Measurements from ENCODE around the gene PPP2R2B.

Gene PPP2R2B

DNA sequence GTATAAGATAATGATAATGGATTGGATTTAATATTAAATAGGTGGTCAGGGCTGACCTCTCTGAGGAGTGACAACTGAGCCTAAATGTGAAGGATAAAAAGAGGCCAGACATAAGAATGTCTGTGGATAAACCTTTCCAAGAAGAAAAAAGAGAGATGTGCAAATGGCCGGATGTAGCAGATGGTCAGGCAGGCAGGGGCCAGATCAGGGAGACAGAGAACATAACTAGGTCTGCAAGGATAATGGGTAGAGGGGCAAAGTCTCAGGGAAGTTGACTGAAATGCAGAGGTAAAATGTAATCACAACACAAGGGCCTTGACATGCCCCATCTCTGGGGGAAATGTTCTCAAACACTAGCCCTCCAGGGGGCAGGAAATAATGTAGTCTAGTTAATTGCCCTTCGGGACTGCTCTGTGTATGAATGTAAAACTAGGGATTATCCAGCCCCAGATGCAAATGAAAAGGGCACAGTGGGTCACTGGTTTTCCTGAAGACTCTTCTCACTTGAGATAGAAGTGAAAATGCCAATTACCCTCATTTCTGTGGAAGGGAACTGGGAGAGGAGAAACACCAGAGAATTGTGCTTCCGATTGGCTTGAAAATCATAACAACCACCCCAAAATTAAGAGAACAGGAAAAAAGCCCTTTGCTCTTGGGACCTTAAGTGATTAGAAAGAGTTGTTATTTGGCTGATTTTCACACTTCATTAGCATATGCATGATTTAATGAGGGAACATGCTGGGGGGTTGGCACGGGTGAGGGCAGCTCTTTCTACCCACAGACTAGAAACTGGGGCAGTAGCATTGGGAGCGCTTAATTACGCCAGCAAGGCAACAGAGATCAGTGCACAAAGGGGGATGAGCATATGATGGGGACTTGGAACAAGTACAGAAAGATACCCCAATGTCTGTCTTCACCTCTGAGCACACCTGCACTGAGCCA is 88.6 kb downstream of the PPP2R2B start:
- TF ChIP-seq, protein P1, sequence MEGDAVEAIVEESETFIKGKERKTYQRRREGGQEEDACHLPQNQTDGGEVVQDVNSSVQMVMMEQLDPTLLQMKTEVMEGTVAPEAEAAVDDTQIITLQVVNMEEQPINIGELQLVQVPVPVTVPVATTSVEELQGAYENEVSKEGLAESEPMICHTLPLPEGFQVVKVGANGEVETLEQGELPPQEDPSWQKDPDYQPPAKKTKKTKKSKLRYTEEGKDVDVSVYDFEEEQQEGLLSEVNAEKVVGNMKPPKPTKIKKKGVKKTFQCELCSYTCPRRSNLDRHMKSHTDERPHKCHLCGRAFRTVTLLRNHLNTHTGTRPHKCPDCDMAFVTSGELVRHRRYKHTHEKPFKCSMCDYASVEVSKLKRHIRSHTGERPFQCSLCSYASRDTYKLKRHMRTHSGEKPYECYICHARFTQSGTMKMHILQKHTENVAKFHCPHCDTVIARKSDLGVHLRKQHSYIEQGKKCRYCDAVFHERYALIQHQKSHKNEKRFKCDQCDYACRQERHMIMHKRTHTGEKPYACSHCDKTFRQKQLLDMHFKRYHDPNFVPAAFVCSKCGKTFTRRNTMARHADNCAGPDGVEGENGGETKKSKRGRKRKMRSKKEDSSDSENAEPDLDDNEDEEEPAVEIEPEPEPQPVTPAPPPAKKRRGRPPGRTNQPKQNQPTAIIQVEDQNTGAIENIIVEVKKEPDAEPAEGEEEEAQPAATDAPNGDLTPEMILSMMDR (IDR thresholded peaks at IDR 0.05; ENCODE audit: insufficient read depth, missing control alignments) = no peak
- no peak for FAIRE-seq
- DNase-seq (ENCODE audit: insufficient read length, low spot score) = no peak

DNA sequence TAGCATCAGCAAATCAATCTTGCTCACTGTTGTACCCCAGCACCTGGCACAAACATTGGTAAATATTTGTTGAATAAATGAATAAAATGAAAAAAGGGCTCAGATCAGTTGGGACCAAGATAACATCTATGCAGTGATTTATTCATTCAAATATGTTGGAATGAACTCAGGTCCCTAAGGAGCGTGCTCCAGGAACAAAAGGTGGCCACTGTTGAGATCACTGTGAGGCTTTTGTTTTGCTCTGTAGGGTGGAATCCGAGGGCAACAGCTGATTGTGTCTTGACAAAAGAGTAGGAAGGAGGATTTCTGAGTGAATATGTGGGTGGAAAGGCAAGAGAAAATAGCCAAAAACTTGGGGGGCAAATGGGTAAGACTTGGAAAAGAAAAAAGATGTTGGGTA is 89.7 kb downstream of the PPP2R2B start:
- FAIRE-seq (no peak), DNase-seq (ENCODE audit: insufficient read length, low spot score) (no peak)
- TF ChIP-seq, protein P1 (IDR thresholded peaks at IDR 0.05; ENCODE audit: insufficient read depth, missing control alignments) = no peak

DNA sequence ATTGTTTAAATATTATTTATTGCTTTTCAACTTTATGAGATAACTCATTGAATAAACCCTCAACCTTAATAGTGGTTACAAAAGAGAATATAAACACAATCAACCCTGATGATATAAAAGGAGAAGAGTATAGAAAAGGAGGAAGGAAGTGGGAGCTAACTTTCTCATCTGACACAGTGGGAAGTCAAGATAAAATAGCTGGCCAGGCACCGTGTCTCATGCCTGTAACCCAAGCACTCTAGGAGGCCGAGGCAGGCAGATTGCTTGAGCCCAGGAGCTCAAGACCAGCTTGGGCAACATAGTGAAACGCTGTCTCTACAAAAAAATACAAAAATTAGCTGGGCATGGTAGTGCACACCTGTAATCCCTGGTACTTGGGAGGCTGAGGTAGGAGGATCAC is 93.5 kb downstream of the PPP2R2B start:
- TF ChIP-seq, protein P1 (IDR thresholded peaks at IDR 0.05; ENCODE audit: insufficient read depth, missing control alignments) = no peak
- DNase-seq (ENCODE audit: insufficient read length, low spot score) = no peak
- FAIRE-seq = no peak

DNA sequence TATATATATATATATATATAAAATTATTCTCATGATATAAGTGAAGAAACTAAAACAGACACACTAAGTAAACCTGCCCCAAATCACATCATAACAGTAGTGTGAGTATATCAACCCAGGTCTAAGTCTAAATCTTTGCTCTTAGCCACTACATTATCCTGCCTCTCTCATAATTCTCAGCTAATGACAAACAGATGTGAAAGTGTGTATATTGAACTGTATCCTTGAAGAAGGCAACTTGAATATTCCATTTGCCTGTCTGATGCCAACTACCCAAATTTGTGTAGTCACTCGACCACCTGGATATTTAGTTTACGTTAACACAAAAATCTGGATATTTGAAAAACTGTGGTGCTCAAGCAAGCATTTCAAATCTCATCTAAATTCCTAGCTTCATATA is 97.4 kb downstream of the PPP2R2B start:
- DNase-seq (ENCODE audit: insufficient read length, low spot score) (no peak), FAIRE-seq (no peak)
- TF ChIP-seq, protein P1 (IDR thresholded peaks at IDR 0.05; ENCODE audit: insufficient read depth, missing control alignments) = no peak

DNA sequence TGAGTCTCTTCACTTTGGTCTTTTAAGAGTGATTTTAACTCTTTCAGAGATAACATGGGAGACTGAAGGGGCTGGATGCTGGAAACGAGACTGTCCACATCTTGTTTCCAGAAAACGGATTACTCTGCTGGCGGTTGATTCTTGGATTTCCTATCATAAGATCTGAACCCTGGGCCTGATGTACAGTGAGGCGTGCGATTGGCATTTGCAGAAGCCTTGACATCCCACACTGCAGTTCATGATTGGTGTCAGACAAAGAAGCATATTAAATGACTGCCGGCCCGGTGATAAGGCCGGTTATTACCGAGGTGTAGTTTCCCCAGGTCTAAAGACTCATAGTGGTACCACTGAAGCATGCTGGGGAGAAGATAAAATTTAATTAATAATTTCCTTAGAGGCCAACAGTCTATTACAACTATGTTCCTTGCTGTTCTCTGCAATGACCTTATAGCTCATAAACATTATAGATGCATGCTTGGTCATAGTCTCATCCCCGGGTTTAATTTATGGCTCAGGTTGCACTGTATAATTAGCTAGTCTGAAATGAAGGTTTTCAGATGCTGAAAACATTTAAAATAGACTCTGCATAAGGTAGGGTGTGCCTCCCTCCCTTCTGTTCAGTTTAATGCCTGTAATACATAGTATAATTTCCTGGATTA is 99.2 kb downstream of the PPP2R2B start:
- FAIRE-seq = no peak
- TF ChIP-seq, protein P1 (IDR thresholded peaks at IDR 0.05; ENCODE audit: insufficient read depth, missing control alignments) = no peak
- DNase-seq (ENCODE audit: insufficient read length, low spot score) = no peak

DNA sequence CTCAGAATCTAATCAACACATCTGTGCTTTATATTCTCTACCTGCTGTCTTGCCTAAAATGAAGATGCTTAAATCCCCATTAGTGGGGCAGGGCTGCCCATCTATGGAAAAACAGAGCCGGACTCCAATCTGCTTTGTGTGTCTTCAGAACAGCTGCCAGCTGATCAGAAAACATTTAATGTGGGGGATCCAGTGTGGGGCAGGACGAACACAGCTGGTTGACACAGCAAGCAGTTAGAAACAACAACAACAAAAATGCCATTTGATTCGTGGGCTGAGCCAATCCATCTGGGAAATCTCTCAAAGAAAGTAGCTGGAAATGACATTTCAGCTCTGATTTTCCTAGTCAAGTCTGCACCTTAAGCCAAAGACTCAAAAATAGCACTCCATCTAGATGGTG is 99.8 kb downstream of the PPP2R2B start:
- no peak for DNase-seq (ENCODE audit: insufficient read length, low spot score)
- TF ChIP-seq, protein P1 (IDR thresholded peaks at IDR 0.05; ENCODE audit: insufficient read depth, missing control alignments) = no peak
- no peak for FAIRE-seq

DNA sequence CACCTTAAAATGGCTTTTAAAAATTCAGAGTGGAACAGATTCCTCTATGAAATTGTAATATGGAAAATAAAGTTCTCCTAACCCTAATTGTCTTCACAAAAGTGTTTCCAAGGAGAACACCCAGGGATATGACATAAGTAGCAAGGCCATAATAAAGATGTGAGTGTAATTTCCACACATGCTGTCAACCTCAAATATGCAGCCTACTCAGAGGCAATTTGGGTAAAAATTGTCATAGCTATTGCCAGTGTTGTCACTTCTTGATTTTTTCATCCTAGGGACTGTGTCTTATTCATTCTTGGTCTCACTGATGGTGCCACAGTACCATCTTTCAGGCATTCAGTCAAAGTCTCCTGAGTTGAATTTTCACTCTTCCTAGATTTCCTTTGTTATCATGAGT is 100.3 kb downstream of the PPP2R2B start:
- FAIRE-seq (no peak), DNase-seq (ENCODE audit: insufficient read length, low spot score) (no peak)
- TF ChIP-seq, protein P1 (IDR thresholded peaks at IDR 0.05; ENCODE audit: insufficient read depth, missing control alignments) = no peak
